ENCODE measurements around the gene PTPRC. TPM values are rescaled to one million over a fixed set of nuclear protein-coding genes. Genes with fewer than 3 reads are reported as not detected.

PTPRC gene
- polyA plus RNA-seq, 2 of the 4 experiments (the other 2 are of a cell fraction), result not detected

DNA sequence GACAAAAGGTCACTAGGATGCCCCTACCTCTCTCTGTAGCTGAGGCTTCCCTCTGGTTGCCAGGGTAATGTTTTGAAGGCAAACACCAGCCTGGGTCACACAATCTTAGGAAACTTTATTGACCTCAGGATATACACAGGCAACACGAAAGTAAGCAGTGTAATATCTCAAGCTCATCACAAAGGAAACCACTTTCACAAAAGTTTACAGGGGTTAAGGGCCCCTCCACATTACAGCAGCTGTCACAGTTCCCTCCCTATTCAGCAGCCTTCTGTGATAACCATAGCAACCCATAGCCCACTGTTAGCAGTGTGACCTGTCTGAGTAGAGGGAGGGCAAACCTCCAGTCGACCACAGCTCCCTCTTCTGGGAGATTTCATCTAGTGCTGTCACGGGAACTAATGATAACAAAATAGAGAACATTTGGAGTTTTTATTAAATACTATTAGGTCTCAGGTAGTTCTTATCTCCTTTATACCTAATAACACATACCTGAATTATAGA is 149.8 kb downstream of the PTPRC start (continued):
- TF ChIP-seq, protein P1, sequence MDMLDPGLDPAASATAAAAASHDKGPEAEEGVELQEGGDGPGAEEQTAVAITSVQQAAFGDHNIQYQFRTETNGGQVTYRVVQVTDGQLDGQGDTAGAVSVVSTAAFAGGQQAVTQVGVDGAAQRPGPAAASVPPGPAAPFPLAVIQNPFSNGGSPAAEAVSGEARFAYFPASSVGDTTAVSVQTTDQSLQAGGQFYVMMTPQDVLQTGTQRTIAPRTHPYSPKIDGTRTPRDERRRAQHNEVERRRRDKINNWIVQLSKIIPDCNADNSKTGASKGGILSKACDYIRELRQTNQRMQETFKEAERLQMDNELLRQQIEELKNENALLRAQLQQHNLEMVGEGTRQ (IDR thresholded peaks at IDR 0.05), result no peak
- no peak for TF ChIP-seq HEYL (CRISPR knock-in tag; IDR thresholded peaks at IDR 0.05)
- TF ChIP-seq EHF (CRISPR knock-in tag; IDR thresholded peaks at IDR 0.05), result no peak
- TF ChIP-seq, protein P2, sequence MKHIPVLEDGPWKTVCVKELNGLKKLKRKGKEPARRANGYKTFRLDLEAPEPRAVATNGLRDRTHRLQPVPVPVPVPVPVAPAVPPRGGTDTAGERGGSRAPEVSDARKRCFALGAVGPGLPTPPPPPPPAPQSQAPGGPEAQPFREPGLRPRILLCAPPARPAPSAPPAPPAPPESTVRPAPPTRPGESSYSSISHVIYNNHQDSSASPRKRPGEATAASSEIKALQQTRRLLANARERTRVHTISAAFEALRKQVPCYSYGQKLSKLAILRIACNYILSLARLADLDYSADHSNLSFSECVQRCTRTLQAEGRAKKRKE (CRISPR knock-in tag; IDR thresholded peaks at IDR 0.05; ENCODE audit: low read depth), result no peak
- no peak for TF ChIP-seq CBX8 (IDR thresholded peaks at IDR 0.05)
- no peak for TF ChIP-seq ZSCAN20 (CRISPR knock-in tag; IDR thresholded peaks at IDR 0.05)
- TF ChIP-seq RFX5 (IDR thresholded peaks at IDR 0.05), result no peak
- TF ChIP-seq, protein P3, sequence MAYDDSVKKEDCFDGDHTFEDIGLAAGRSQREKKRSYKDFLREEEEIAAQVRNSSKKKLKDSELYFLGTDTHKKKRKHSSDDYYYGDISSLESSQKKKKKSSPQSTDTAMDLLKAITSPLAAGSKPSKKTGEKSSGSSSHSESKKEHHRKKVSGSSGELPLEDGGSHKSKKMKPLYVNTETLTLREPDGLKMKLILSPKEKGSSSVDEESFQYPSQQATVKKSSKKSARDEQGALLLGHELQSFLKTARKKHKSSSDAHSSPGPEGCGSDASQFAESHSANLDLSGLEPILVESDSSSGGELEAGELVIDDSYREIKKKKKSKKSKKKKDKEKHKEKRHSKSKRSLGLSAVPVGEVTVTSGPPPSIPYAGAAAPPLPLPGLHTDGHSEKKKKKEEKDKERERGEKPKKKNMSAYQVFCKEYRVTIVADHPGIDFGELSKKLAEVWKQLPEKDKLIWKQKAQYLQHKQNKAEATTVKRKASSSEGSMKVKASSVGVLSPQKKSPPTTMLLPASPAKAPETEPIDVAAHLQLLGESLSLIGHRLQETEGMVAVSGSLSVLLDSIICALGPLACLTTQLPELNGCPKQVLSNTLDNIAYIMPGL (CRISPR knock-in tag; IDR thresholded peaks at IDR 0.05; ENCODE audit: borderline replicate concordance), result no peak
- TF ChIP-seq MYC (IDR thresholded peaks at IDR 0.05; ENCODE audit: borderline replicate concordance, low read length), result no peak

DNA sequence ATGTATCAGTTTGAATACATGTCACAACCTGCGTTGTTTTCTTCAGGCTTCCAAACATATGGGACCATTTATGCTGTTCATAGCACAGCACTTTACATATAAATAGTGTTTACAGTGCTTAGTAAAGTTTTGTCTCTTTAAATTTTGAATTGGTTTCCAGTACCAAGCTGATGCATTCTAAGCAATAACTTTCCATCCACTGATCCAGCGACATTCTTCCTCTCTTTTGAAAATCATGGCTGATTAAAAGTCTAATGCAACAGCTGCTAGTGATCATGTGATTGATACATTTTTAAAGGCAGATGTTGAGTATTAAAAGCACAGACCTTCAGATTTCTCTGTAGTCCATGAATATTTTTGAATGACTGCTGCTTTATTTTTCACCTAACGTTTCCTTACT is 154.9 kb downstream of the PTPRC start:
- Histone ChIP-seq H3K9me3 (peaks cover 7% of the 10 kb centered on the region; the same call in 1 of the 3 replicates), H3K27ac (no peak overlapping the region), H3K4me1 (no peaks in the 10 kb centered on the region), H3K4me2 (no peak overlapping the region), H3K4me3 (no peak overlapping the region)
- FAIRE-seq, result no peak
- no peak for ATAC-seq
- POLR2A ChIA-PET, result no interaction called here
- TF ChIP-seq NFE2L2 (conservative IDR thresholded peaks at IDR 0.05; ENCODE audit: low read length) (no peak), EP300 (IDR thresholded peaks at IDR 0.05) (no peak), MYC (IDR thresholded peaks at IDR 0.05; ENCODE audit: borderline replicate concordance, low read length) (no peak), CHD4 (IDR thresholded peaks at IDR 0.05; ENCODE audit: borderline replicate concordance) (no peak), BHLHE40 (IDR thresholded peaks at IDR 0.05; ENCODE audit: low read depth, low read length) (no peak), HOXB13 (CRISPR knock-in tag; IDR thresholded peaks at IDR 0.05; ENCODE audit: low read depth) (no peak), MAFK (IDR thresholded peaks at IDR 0.05; ENCODE audit: partially characterized antibody) (no peak), RNF2 (IDR thresholded peaks at IDR 0.05; ENCODE audit: borderline replicate concordance, low read depth) (no peak), CHD2 (IDR thresholded peaks at IDR 0.05; ENCODE audit: low read length, partially characterized antibody) (no peak), HEYL (CRISPR knock-in tag; IDR thresholded peaks at IDR 0.05) (no peak), EHMT2 (IDR thresholded peaks at IDR 0.05; ENCODE audit: low read depth) (no peak)
- TF ChIP-seq, protein P4, sequence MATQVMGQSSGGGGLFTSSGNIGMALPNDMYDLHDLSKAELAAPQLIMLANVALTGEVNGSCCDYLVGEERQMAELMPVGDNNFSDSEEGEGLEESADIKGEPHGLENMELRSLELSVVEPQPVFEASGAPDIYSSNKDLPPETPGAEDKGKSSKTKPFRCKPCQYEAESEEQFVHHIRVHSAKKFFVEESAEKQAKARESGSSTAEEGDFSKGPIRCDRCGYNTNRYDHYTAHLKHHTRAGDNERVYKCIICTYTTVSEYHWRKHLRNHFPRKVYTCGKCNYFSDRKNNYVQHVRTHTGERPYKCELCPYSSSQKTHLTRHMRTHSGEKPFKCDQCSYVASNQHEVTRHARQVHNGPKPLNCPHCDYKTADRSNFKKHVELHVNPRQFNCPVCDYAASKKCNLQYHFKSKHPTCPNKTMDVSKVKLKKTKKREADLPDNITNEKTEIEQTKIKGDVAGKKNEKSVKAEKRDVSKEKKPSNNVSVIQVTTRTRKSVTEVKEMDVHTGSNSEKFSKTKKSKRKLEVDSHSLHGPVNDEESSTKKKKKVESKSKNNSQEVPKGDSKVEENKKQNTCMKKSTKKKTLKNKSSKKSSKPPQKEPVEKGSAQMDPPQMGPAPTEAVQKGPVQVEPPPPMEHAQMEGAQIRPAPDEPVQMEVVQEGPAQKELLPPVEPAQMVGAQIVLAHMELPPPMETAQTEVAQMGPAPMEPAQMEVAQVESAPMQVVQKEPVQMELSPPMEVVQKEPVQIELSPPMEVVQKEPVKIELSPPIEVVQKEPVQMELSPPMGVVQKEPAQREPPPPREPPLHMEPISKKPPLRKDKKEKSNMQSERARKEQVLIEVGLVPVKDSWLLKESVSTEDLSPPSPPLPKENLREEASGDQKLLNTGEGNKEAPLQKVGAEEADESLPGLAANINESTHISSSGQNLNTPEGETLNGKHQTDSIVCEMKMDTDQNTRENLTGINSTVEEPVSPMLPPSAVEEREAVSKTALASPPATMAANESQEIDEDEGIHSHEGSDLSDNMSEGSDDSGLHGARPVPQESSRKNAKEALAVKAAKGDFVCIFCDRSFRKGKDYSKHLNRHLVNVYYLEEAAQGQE (IDR thresholded peaks at IDR 0.05), result no peak
- TF ChIP-seq, protein P5, sequence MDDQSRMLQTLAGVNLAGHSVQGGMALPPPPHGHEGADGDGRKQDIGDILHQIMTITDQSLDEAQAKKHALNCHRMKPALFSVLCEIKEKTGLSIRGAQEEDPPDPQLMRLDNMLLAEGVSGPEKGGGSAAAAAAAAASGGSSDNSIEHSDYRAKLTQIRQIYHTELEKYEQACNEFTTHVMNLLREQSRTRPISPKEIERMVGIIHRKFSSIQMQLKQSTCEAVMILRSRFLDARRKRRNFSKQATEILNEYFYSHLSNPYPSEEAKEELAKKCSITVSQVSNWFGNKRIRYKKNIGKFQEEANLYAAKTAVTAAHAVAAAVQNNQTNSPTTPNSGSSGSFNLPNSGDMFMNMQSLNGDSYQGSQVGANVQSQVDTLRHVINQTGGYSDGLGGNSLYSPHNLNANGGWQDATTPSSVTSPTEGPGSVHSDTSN (IDR thresholded peaks at IDR 0.05), result no peak
- TF ChIP-seq, protein P6, sequence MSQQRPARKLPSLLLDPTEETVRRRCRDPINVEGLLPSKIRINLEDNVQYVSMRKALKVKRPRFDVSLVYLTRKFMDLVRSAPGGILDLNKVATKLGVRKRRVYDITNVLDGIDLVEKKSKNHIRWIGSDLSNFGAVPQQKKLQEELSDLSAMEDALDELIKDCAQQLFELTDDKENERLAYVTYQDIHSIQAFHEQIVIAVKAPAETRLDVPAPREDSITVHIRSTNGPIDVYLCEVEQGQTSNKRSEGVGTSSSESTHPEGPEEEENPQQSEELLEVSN (IDR thresholded peaks at IDR 0.05; ENCODE audit: borderline replicate concordance, low read depth), result no peak
- 40% methylated on average over 3 of the region's 3 CpGs for WGBS (ENCODE audit: missing lambda C conversion rate)
- no peak for DNase-seq (ENCODE audit: low read depth in 1 of 2, low spot score in 1 of 2)
- CTCF ChIA-PET, result no interaction called here
